ENCODE measurements around the gene KIAA1958.

GRCh38 chr9:112617371-112617770 lies 130.7 kb downstream of the KIAA1958 start:
- no peak for TF ChIP-seq NR3C1 (IDR thresholded peaks at IDR 0.05)
- TF ChIP-seq, protein P1, sequence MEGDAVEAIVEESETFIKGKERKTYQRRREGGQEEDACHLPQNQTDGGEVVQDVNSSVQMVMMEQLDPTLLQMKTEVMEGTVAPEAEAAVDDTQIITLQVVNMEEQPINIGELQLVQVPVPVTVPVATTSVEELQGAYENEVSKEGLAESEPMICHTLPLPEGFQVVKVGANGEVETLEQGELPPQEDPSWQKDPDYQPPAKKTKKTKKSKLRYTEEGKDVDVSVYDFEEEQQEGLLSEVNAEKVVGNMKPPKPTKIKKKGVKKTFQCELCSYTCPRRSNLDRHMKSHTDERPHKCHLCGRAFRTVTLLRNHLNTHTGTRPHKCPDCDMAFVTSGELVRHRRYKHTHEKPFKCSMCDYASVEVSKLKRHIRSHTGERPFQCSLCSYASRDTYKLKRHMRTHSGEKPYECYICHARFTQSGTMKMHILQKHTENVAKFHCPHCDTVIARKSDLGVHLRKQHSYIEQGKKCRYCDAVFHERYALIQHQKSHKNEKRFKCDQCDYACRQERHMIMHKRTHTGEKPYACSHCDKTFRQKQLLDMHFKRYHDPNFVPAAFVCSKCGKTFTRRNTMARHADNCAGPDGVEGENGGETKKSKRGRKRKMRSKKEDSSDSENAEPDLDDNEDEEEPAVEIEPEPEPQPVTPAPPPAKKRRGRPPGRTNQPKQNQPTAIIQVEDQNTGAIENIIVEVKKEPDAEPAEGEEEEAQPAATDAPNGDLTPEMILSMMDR (IDR thresholded peaks at IDR 0.05): no peak
- TF ChIP-seq RAD21 (conservative IDR thresholded peaks at IDR 0.05 in 1 of 2, IDR thresholded peaks at IDR 0.05 in 1 of 2): no peak
- no peak for TF ChIP-seq POLR2A (IDR thresholded peaks at IDR 0.05; ENCODE audit: low read length)
- no peak for TF ChIP-seq E2F6 (IDR thresholded peaks at IDR 0.05; ENCODE audit: borderline replicate concordance, low read depth)
- no peak for TF ChIP-seq JUNB (IDR thresholded peaks at IDR 0.05)
- TF ChIP-seq, protein P2, sequence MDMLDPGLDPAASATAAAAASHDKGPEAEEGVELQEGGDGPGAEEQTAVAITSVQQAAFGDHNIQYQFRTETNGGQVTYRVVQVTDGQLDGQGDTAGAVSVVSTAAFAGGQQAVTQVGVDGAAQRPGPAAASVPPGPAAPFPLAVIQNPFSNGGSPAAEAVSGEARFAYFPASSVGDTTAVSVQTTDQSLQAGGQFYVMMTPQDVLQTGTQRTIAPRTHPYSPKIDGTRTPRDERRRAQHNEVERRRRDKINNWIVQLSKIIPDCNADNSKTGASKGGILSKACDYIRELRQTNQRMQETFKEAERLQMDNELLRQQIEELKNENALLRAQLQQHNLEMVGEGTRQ (IDR thresholded peaks at IDR 0.05): no peak
- no peak for TF ChIP-seq HOXA7 (CRISPR knock-in tag; IDR thresholded peaks at IDR 0.05)
